A549 treated with RU486 at 1 μM for 4 hours (cell line): ENCODE measurements around the gene OR7A5. TPM values are rescaled to one million over a fixed set of nuclear protein-coding genes. Genes with fewer than 3 reads are reported as not detected.

Source experiments
- total RNA-seq: library from RNA; stranded (reverse); fragments of 200-300 nt; extraction: Qiagen RNA extraction; gene quantifications from 5 replicates; pipeline ENCODE4 v1.2.3, GENCODE V29; 2022; ENCODE audit warnings: low read depth

Gene OR7A5
- not detected in 5 replicates for total RNA-seq

GRCh38 chr19:14835011-14835410, at the start of gene OR7A5, which contains the start of gene OR7C1:
TSS of gene OR7A5 (minus strand) at chr19:14835185. CDS start at chr19:14828241, 6,944 bp downstream.
TSS of gene OR7C1 (minus strand) at chr19:14835185. CDS start at chr19:14800136, 35,049 bp downstream.

GRCh38 chr19:14848822-14849221, 13.8 kb upstream of the OR7A5 start, which contains the start of gene OR7A10:
TSS of gene OR7A10 (minus strand) at chr19:14848922. CDS start at chr19:14841877, 7,045 bp downstream.

GRCh38 chr19:14778110-14778845, 56.7 kb downstream of the OR7A5 start, which contains the start of gene ADGRE2:
TSS of gene ADGRE2 (minus strand) at chr19:14778560. CDS start at chr19:14776756, 1,804 bp downstream.

Other genes starting within 250 kb of the OR7A5 start
- not detected in 5 replicates for gene ADGRE3, start 160.3 kb downstream of the OR7A5 start, total RNA-seq
- 1.9 to 4.0 TPM (median 3.0 TPM) in 5 replicates for gene ZNF333, start 145.1 kb downstream of the OR7A5 start, total RNA-seq
- 0.39 to 1.0 TPM (median 0.65 TPM) in 5 replicates for gene ADGRE2, start 56.6 kb downstream of the OR7A5 start, total RNA-seq
- not detected in 5 replicates for gene OR7C1, start within 50 bp of the OR7A5 start, total RNA-seq
- gene OR7A10, start 13.7 kb upstream of the OR7A5 start, total RNA-seq: not detected in 5 replicates
- gene OR7A17, start 50.9 kb upstream of the OR7A5 start, total RNA-seq: not detected in 5 replicates
- gene OR7C2, start 106.3 kb upstream of the OR7A5 start, total RNA-seq: not detected in 5 replicates
- gene SLC1A6, start 144.7 kb upstream of the OR7A5 start, total RNA-seq: not detected in 5 replicates
- not detected in 5 replicates for gene CASP14, start 214.3 kb upstream of the OR7A5 start, total RNA-seq
- not detected in 5 replicates for gene OR1I1, start 247.0 kb upstream of the OR7A5 start, total RNA-seq